GM19463 (cell line): ENCODE data around the gene THAP6.
"Not testable (repeated sequence)": the region's sequence is repeated elsewhere in the genome, so short reads cannot be mapped to it uniquely, and the experiment has no call there.

Experiments used
- ATAC-seq: cut with Tn5 transposase; IDR thresholded peaks from one replicate; pipeline ENCODE4 v1.9.1; 2021; ENCODE audit warnings: mild to moderate bottlenecking, moderate library complexity; ENCODE audit not compliant: unreplicated experiment

THAP6 gene, protein sequence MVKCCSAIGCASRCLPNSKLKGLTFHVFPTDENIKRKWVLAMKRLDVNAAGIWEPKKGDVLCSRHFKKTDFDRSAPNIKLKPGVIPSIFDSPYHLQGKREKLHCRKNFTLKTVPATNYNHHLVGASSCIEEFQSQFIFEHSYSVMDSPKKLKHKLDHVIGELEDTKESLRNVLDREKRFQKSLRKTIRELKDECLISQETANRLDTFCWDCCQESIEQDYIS

DNA sequence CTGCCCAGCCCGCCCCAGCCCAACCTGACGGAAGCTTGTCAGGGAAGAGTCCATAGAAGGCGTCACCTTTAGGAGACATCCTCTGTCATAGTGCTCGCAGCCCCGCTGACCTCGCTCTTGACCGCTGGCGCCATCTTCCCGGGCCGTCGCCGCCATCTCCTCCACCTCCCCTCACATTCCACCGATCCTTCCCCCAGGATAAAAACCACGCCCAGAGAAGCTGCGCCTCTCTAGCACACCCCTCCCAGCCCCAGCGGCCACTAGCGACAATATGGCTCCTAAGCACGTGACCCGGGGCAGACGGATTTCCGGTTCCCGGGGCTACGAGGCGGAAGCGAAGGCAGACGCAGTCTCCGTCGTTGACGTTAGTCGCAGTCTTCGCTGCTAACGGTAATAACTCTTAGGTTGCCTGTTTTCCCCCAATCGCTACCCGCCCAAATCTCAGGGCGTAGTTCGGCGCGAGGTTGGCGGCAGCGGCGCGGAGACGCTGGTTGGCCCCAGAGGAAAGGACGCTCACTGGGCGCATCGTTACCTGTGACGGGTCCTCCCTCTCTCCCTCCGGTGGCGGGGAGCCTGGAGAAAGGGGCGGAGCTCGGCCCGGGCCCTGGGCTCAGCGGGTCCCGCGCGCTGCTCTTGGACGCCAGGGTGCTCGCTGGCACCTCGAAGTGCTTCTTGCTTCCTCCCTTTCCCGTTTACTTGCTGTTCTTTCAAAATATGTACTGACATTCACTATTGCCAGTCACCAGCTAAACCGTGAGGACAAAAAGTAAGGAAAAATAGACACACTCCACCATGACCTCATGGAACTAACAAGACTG is at the start of gene THAP6, which contains the start of gene RCHY1:
TSS of gene THAP6 (plus strand) at position 343 of the 818 bp plus-strand sequence. CDS start 980 bp downstream, outside the sequence.
TSS of gene RCHY1 (minus strand) at position 273 of the 818 bp plus-strand sequence. CDS start at position 156, 117 bp downstream.
- peak; percentile 93 for ATAC-seq

DNA sequence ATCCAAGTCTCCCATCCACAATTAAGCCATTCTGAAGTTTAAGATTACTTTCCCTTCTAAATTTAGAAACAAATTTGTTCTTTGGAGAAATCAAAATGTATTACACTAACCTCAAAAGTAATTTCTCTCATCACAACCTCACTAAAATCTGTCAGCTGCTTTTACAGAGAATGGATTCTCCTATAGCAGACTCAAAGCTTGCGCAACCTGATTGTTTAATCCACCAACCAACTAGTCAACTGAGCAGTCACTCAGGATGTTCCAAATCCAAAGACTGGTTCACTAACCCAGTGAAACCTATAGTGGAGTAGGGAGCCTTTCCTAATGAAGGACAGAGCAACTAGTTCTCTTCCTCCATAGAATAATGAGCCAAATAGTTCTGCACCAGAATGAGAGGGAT is 44.4 kb upstream of the THAP6 start:
- ATAC-seq = no peak

DNA sequence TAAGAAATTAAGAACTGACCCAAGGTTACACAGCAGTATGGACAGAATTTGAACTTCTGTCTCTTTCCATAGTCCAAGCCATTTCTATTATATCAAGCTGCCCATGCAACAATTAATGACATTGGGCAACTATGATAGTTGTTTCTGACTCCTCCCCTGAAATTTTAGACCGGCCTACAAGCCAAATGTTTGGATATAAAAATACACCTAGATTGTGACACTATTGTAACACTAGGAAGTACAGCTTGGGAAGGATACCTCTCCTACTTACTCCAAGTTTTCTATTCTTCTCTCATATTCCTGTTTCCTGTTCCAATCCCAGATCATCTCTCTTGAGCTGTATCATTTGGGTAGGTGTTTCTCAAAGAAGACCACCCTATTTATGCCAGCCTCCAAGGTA is 43.5 kb upstream of the THAP6 start:
- no peak for ATAC-seq

DNA sequence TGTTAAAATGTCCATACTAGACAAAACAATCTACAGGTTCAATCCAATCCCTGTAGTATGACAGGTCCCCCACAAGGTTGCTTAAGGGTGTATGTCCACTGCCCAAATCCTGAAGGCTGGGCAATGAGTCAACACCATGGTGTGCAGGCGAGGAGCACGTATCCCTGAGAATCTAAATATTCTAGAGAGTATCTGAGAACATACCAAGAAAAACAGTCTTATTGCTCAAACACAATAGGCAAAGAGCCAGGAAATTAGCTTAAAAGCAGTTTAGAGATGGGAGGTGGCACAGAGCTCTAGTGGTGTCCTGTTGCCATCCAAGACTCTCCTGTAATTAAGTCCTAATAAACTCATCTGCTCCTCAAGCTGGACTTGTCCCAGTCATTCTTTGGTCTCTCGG is 37.1 kb upstream of the THAP6 start:
- no peak for ATAC-seq

DNA sequence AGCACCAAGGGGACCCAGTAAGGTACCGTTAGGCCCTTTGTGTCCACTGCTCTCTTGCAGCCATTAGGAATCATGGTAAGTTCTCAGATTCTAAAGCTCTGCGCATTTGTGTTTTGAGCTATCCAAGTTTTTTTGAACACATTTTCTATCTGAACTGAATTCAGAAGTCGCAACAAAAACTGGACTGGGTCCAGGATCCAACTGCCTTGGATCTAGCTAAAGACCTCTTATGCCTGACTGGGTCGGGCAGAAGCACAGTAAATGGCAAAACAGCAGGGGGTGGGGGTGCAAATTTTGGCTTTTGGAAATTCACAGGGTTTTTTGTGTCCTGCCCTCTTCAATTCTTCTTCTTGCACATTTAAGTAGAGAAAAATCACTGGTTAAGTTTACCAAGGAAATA is 30.1 kb upstream of the THAP6 start:
- no peak for ATAC-seq

DNA sequence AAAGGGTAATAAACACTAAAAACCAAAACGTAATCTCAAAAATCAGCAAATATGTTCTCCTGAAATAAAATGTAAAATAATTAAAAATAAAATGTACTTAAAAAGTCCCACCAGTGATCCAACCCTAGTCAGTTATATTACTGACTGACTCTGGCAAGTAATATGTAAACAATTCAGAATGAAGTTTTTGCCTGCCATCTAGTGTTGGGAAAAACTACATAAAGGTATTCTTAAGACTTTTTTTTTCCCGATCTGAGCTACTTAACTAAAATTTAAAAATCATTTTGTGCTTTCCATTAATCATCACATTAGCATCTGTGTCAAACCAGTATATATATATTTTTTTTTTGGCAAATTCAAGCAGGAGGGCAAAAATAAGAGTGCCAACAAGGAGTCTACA is 24.1 kb upstream of the THAP6 start:
- ATAC-seq = no peak

DNA sequence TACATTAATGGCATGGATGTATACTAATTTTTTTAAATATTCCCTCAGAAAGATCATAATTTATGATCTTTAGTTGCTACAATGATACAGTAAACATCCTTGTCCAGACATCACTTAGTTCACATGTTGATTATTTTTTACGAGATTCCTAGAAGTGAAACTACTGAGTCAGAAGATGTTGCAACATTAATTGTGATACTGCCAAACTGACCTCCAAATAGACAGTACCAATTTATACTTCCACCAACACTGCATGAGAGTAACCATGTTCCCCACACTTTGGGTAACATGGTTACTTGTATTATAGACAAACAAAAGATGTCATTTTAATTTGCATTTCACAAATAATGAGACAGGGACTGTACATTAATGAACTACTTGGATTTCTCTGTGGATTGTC is 19.7 kb upstream of the THAP6 start:
- no peak for ATAC-seq

DNA sequence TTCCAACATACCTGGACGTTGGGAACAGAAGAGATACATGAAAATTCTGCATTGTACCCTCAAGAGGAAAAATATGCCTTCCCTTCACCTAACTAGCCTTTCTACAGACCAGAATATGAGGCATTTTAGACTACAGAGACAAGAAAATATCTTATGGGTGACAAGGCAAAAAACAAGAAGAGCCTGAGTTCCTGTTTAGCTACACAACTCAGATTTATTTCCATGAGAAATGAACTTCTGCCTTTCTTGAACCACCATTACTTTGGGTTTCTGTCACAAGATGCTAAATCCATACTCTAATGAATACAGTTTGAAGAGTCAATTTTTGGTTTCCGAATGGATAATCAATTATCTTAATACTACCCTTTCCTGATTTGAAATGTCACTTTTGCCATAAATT is 18.8 kb upstream of the THAP6 start:
- no peak for ATAC-seq

DNA sequence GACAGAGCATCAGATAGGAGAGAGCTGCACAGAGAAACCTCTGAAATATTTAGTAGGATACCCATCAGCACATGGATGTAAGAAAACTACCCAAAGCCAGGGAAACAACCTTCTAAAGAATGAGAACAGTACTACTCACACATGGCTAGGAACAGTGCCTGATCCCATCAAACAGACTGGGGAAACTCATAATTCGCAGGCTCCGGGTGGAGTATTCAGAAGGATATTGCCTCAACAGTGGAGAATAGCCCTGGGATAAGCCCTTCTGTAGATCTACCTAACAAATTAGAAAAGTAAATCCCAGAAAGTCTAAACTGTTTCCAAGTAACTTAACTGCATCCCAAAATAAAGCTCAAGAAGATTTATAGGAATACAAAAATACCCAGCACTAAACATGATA is 17.9 kb upstream of the THAP6 start:
- no peak for ATAC-seq

DNA sequence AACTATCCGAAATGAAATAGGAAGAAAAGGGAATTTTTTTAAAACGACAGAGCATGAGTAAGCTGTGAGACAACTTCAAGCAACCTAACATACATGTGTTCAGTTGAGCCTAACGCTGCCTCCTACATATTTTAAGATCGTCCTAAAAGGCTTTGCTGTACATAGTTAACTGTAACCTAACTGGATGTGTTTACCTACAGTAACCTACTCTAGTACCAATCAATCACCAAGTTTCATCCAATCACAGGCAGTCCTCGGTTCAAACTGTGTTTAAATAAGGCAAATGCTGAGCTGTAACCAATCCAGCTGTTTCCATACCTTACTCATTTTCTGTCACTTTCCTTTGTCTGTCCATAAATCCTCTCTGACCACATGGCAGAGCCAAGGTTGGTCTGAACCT is 17.1 kb upstream of the THAP6 start:
- ATAC-seq = no peak

DNA sequence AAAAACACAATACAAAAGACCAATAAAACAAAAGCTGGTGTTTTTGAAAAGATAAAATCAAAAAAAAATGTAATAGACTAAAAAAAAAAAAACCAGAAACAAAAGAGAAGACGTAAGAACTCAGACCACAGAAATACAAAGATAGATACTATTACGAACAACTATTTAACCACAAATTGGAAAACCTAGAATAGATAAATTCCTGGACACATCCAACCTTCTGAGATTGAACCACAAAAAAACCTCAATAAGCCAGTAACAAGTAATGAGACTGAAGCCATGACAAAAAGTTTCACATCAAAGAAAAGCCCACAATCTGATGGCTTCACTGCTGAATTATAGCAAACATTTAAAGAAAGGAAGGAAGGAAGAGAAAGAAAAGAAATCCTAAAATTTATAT is 16.2 kb upstream of the THAP6 start:
- ATAC-seq = no peak

DNA sequence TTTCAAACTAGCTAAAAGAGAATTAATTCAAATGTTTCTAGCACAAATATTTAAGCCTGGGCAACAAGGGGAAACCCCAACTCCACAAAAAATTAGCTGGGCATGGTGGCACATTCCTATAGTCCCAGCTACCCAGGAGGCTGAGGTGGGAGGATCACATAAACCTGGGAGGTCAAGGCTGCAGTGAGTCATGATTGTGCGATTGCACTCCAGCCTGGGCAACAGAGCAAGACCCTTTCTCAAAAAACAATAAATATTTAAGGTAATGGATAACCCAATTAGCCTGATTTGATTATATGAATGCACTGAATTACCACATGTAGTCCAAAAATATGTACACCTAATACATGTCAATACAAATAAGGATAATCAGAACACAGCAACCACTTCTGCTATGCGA is 14.4 kb upstream of the THAP6 start:
- no peak for ATAC-seq

DNA sequence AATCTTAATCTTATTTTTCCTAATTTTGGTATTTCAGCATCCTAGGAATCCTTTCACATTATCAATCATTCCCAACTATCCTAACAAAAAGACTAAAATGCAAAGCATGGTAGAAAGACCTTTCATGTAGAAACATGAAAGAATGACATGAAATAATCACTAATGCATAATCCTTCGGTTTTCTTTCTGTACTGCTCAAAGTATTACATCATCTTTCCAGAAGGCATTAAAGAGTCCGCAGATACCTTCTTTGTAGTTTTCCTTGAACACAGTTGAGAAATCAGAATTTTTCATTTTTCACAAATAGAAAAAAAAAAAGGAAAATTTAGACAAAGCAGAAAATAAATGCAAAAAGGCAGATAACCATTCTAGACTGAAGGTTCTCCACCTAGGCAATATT is 11.6 kb upstream of the THAP6 start:
- ATAC-seq = no peak

DNA sequence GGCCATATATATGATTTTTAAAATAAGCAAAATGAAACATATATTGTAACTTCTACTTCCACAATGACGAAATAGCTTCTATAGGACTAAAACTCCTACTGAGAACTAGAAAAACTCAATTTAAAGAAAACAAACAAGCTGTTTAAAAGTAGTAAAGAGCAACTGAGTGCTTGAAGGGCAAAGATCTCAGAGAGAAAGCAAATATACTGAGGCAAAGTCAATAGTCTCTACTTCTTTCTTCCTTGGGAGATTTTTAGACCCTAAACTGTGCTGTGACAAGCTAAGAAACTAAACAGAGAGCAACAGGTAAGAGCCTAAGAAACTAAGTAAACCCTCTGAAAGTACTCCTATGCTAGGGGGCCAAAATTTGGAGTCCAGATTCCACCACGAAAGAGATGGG is 8.6 kb upstream of the THAP6 start:
- no peak for ATAC-seq

DNA sequence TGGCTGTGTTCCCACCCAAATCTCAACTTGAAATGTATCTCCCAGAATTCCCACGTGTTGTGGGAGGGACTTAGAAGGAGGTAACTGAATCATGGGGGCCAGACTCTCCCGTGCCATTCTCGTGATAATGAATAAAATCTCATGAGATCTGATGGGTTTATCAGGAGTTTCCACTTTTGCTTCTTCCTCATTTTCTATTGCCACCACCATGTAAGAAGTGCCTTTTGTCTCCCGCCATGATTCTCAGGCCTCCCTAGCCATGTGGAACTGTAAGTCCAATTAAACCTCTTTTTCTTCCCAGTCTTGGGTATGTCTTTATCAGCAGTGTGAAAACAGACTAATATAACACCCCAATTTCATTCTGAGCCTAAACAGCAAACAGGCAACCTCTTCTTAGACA is 4.7 kb upstream of the THAP6 start:
- ATAC-seq = not testable (repeated sequence)

DNA sequence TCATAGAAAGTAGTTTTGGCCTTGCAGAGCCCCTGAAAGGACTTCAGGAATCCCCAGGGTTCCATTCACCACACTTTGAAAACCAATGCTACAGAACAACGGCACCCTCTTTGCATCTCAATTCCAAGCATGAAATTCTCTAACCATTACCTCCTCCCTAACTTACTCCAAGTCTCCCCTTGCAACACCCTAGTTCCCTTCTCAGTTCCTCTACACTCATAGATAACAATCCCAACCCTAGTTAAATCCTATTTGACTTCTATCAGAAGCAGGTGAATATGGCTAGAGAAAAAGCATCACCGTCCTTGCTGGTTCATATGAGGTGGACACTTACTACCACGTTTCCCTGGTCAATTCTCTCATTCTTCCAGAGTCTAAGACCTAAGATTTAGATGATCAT is 2.4 kb upstream of the THAP6 start:
- ATAC-seq = no peak

DNA sequence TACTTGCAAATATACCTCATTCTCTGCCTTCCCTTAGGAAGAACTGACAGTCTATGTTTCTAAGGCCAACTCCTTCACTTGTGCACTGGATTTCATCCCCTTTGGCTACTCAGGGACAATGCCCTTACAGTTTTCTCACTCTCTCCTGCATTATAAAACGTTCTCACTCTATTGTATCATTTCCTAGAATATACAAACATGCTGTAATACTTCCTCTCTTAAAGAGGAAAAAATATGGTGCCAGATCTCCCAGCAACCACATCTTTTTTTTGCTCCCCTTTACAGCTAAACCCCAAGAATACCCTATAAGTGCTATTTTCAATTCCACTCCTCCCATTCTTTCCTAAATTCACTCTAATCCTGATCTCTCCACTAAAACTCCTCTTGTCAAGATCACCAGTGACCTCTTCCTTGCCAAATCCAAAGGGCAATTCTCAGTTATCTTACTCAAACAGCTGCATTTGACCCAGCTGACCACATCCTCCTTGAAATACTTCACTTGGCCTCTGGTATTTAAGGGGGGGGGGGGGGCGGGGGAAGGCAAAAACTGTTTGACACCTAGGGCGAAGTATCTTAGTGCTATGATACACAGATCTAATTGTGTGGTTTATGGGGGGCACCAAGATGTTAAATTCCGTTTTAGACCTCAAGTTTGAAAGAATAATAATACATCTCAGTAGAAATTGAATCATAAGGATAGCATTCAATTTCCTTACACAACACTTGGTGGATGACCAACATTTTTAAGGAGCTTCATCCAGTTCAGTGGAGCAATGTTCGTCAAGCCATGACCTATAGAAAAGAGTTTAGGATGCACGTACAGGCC is 1.7 kb upstream of the THAP6 start:
- no peak for ATAC-seq

DNA sequence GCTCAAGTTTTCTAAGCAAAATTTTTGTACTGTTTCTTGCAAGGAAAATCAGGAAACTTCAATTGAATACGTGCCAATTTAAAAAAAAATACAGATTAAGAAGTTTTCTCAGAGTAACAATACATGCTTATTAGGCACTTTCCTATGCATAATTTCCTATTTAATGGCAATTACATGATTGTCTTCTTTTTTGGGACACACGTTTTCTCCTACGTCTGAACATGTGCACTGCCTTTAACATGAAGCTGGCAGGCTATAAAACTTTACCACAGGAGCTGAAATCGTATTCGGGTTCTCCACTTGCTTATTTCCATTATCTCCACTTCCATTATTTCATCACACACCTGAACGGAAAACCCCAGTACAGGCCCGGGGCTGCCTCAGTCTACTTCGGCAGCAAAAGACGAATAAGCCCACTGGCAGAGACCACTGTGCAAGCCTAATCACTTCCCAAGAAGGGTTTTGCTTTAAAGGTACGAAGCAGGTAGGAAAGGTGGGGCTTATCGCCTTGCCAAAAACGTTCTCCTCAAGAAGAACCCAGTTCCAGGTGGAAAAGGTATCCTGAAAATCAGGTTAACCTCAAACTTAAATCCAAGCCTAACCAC is 645 bp upstream of the THAP6 start:
- no peak for ATAC-seq

DNA sequence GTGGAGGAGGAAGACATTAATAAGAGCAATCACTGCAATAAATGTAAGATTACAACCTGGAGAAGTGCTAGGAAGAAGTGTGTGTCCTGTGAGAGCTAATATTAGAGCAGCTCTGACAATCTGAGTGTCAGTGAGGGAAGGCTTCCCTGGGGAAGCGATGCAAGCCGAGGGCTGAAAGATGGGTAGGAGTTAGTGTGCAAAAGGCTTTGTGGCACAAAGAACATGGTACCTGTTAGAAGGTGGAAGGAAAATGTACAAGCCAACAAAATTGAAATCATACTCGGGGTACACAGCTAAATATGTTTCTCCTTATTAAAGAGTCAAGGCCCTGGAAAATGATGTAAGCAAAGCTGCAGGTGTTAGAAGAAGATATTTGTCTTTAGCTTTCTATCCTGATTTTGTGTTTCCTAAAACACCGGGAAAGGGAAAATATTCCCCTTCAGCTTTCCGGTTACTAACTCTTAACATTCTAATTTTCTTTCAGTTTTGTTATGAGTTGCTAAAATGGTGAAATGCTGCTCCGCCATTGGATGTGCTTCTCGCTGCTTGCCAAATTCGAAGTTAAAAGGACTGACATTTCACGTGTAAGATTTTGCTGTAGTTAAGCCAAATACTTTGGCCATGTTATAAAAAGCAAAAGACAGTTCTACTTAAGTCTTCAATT is 808 bp downstream of the THAP6 start:
- ATAC-seq = no peak

DNA sequence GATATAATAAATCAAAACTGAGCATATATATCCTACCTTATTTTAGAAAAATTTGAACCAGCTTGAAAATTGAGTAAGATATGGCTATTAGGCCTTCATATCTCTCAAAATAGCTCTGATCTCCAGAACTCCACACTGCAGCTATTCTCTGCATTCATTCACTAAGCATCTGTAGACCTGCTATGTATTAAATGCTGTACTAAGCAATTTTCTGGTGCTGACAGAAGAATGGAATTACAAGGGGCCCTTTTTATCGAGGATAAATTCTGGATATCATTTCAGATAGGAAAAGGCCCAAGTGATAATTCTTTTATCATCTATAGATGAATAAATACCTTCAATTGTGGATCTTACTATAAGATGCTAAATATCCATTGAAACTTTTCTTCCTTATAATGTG is 1.9 kb downstream of the THAP6 start:
- no peak for ATAC-seq

DNA sequence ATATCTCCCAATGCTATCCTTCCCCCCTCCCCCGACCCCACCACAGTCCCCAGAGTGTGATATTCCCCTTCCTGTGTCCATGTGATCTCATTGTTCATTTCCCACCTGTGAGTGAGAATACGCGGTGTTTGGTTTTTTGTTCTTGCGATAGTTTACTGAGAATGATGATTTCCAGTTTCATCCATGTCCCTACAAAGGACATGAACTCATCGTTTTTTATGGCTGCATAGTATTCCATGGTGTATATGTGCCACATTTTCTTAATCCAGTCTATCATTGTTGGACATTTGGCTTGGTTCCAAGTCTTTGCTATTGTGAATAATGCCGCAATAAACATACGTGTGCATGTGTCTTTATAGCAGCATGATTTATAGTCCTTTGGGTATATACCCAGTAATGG is 5.2 kb downstream of the THAP6 start:
- ATAC-seq = not testable (repeated sequence)
